HCT116 (cell line): ENCODE measurements around the gene SEC16A. TPM values are rescaled to one million over a fixed set of nuclear protein-coding genes. Genes with fewer than 3 reads are reported as not detected.

Source experiments
- ATAC-seq: fragments of 200-7000 bp; cut with Tn5 transposase; 2 replicates; pipeline ENCODE4 v1.9.1; 2020; ENCODE audit warnings: mild to moderate bottlenecking, moderate library complexity
- BruUV-seq: library from RNA; stranded (reverse); fragments of 400-500 nt; replicated peaks from 2 replicates; lab custom pipeline; 2021; lab: Mats Ljungman, UMichigan
- CTCF ChIA-PET: fragments of 300-600 bp; sonication (Branson Sonifier 250); formaldehyde crosslinking; loops from one replicate; lab custom pipeline; 2021; ENCODE audit warnings: antibody characterized with exemption; lab: Charles Lee
- POLR2A ChIA-PET: fragments of 300-600, 350-600 bp; sonication (Branson Sonifier 250); formaldehyde crosslinking; loops from one replicate; lab custom pipeline; 2021; ENCODE audit warnings: antibody characterized with exemption; lab: Charles Lee
- RAD21 ChIA-PET, 2 experiments: fragments of 300-600 bp; sonication (Branson Sonifier 250); formaldehyde crosslinking; loops; one replicate each; lab custom pipeline; 2023; ENCODE audit warnings: low total read pairs in 2 of 2; ENCODE audit not compliant: uncharacterized antibody in 2 of 2, unreplicated experiment in 2 of 2, low non-redundant PET in 1 of 2; lab: Charles Lee
- DNase-seq: peaks from one replicate; pipeline ENCODE4 v3.0.0-alpha.2; 2010; ENCODE audit warnings: low read depth, low spot score
- H2AFZ ChIP-seq: fragments of 200-600 bp; shearing (Covaris generic), sonication (generic); 2 replicates; pipeline ENCODE4 v1.6.1; 2017; ENCODE audit warnings: low read depth, mixed run types, mixed read lengths, antibody characterized with exemption, low read length; ENCODE audit not compliant: poor library complexity, severe bottlenecking
- H3K27ac ChIP-seq: 2 replicates; pipeline ENCODE4 v1.5.1; 2012; ENCODE audit warnings: low read depth, low read length
- H3K27me3 ChIP-seq: fragments of 200-600 bp; sonication (generic); 2 replicates; pipeline ENCODE4 v1.6.1; 2016; ENCODE audit warnings: mixed run types, low read length, mixed read lengths; ENCODE audit not compliant: insufficient read depth
- H3K36me3 ChIP-seq, 2 experiments: fragments of 200-500 bp in 1 of 2; fragments of 200-600 bp in 1 of 2; sonication (Bioruptor generic) in 1 of 2; sonication (generic) in 1 of 2; 2 replicates each; pipeline versions ENCODE4 v1.5.1 to v1.6.1; 2014 to 2016; ENCODE audit warnings: low read length in 2 of 2, inconsistent platforms in 1 of 2, mixed read lengths in 1 of 2, mixed run types in 1 of 2; ENCODE audit not compliant: insufficient read depth in 2 of 2, control insufficient read depth in 1 of 2
- H3K4me1 ChIP-seq, 2 experiments: fragments of 200-600 bp in 1 of 2; sonication (generic) in 1 of 2; 2 replicates each; pipeline versions ENCODE4 v1.5.1 to v1.6.1; 2012 to 2017; ENCODE audit warnings: low read length in 2 of 2, inconsistent platforms in 1 of 2, mild to moderate bottlenecking in 1 of 2, mixed read lengths in 1 of 2, mixed run types in 1 of 2, moderate library complexity in 1 of 2; ENCODE audit not compliant: insufficient read depth in 2 of 2, control insufficient read depth in 1 of 2
- H3K4me2 ChIP-seq: fragments of 200-600 bp; sonication (generic); 2 replicates; pipeline ENCODE4 v1.6.1; 2017; ENCODE audit warnings: mixed run types, low read length, mixed read lengths
- H3K4me3 ChIP-seq, 2 experiments: fragments of 200-600 bp in 1 of 2; sonication (generic) in 1 of 2; replicated peaks in 1 of 2; 2 replicates each; pipeline ENCODE4 v1.5.1; 2011 to 2016; ENCODE audit warnings: low read length in 2 of 2, control low read depth in 1 of 2, low read depth in 1 of 2, mild to moderate bottlenecking in 1 of 2, mixed read lengths in 1 of 2, mixed run types in 1 of 2
- H3K79me2 ChIP-seq: fragments of 200-600 bp; sonication (generic); 2 replicates; pipeline ENCODE4 v1.6.1; 2017; ENCODE audit warnings: mild to moderate bottlenecking, mixed run types, low read length, moderate library complexity, mixed read lengths; ENCODE audit not compliant: insufficient read depth
- H3K9ac ChIP-seq: fragments of 200-600 bp; sonication (generic); 2 replicates; pipeline ENCODE4 v1.6.1; 2016; ENCODE audit warnings: low read length, mixed read lengths
- H3K9me2 ChIP-seq: fragments of 200-600 bp; sonication (generic), shearing (Covaris generic); 2 replicates; pipeline ENCODE4 v1.6.1; 2017; ENCODE audit warnings: mixed run types, mild to moderate bottlenecking, moderate library complexity; ENCODE audit not compliant: insufficient read depth
- H3K9me3 ChIP-seq, 2 experiments: fragments of 200-500 bp in 1 of 2; fragments of 200-600 bp in 1 of 2; sonication (Bioruptor generic) in 1 of 2; sonication (generic) in 1 of 2; 2 replicates each; pipeline ENCODE4 v1.6.1; 2014 to 2017; ENCODE audit warnings: low read length in 2 of 2, mixed read lengths in 2 of 2, inconsistent platforms in 1 of 2, low read depth in 1 of 2, mild to moderate bottlenecking in 1 of 2, mixed run types in 1 of 2, moderate library complexity in 1 of 2; ENCODE audit not compliant: control insufficient read depth in 1 of 2, insufficient read depth in 1 of 2
- H4K20me1 ChIP-seq: fragments of 200-600 bp; sonication (generic), shearing (Covaris generic); 2 replicates; pipeline ENCODE4 v1.6.1; 2017; ENCODE audit warnings: mixed run types, mild to moderate bottlenecking, moderate library complexity; ENCODE audit not compliant: insufficient read depth
- CEBPB ChIP-seq: IDR thresholded peaks from 2 replicates; pipeline ENCODE4 v1.6.1; 2012; ENCODE audit warnings: low read depth
- EGR1 ChIP-seq: IDR thresholded peaks from 2 replicates; pipeline ENCODE4 v1.6.1; 2012; ENCODE audit warnings: low read depth
- EZH2phosphoT487 ChIP-seq: fragments of 200-600 bp; IDR thresholded peaks from 2 replicates; pipeline ENCODE4 v1.6.1; 2018; ENCODE audit warnings: antibody characterized with exemption, borderline replicate concordance
- JUND ChIP-seq: IDR thresholded peaks from 2 replicates; pipeline ENCODE4 v1.6.1; 2012
- POLR2A ChIP-seq: IDR thresholded peaks from 2 replicates; pipeline ENCODE4 v1.7.0; 2011; ENCODE audit warnings: borderline replicate concordance; ENCODE audit not compliant: insufficient read depth, insufficient read length; ENCODE audit errors: extremely low read depth
- POLR2AphosphoS5 ChIP-seq: IDR thresholded peaks from 2 replicates; pipeline ENCODE4 v1.6.1; 2011; ENCODE audit warnings: mild to moderate bottlenecking, low read depth, low read length, moderate library complexity
- SRF ChIP-seq: IDR thresholded peaks from 2 replicates; pipeline ENCODE4 v1.6.1; 2012; ENCODE audit warnings: low read depth
- YY1 ChIP-seq: IDR thresholded peaks from 2 replicates; pipeline ENCODE4 v1.6.1; 2011; ENCODE audit warnings: low read length, low read depth, moderate library complexity, mild to moderate bottlenecking; ENCODE audit not compliant: insufficient replicate concordance; ENCODE audit errors: extremely low read depth
- ZFX ChIP-seq: fragments of 450-650 bp; IDR thresholded peaks from 2 replicates; pipeline ENCODE4 v1.6.1; 2017
- intact Hi-C: fragments of 100-400 bp; cut with micrococcal nuclease; formaldehyde crosslinking; loops from 2 replicates; pipeline ENCODE4 v1.10.0; 2022
- total RNA-seq: library from RNA; stranded (reverse); gene quantifications from one replicate; pipeline ENCODE4 v1.2.1, GENCODE V29; 2021; ENCODE audit not compliant: unreplicated experiment
- TF ChIP-seq, protein P1 (sequence below), 3 experiments: fragments of 200-600 bp in 1 of 3; sonication (generic) in 1 of 3; IDR thresholded peaks in 2 of 3; conservative IDR thresholded peaks in 1 of 3; 2 replicates each; pipeline ENCODE4 v1.5.1; 2012 to 2017; ENCODE audit warnings: low read depth in 2 of 3, low read length in 2 of 3, antibody characterized with exemption in 1 of 3, borderline replicate concordance in 1 of 3, control low read depth in 1 of 3, mild to moderate bottlenecking in 1 of 3, mixed read lengths in 1 of 3, mixed run types in 1 of 3, moderate library complexity in 1 of 3; ENCODE audit not compliant: insufficient read depth in 1 of 3
- TF ChIP-seq, protein P2 (sequence below): IDR thresholded peaks from 2 replicates; pipeline ENCODE4 v1.6.1; 2012

The SEC16A gene
- total RNA-seq, 1 experiment from 2014 or later, result 49.8 TPM

DNA sequence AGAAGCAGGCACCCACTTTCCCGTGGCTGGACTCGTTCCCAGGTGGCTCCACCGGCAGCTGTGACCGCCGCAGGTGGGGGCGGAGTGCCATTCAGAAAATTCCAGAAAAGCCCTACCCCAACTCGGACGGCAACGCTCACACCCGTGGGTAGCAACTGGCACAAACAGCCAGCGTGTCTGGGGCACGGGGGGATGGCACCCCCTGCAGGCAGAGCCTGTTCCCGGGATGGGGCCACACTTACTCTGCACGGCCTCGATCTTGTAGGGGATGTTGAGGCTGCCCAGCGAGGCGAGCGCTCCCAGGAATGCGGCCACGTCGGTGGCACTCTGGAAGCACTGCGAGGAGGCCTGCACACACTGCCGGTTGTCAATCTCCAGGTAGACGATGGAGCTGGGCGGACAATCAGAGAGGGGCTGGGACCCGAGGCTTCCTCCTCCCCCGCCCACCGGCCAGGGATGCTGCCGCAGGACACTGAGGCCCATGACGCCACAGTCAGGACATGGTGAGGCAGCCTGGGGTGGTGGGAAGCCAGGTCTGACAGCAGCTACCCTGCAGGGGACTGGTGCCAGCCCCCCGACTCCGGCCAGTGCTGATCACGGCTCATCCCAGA is 20.2 kb upstream of the SEC16A start:
- Histone ChIP-seq H4K20me1 (no peaks in the 10 kb centered on the region), H3K27me3 (no peaks in the 10 kb centered on the region), H3K27ac (no peak overlapping the region), H3K9me2 (no peaks in the 10 kb centered on the region), H3K36me3 (peaks cover 7 to 14% of the 10 kb centered on the region in 2 experiments), H3K4me2 (no peak overlapping the region), H3K79me2 (no peaks in the 10 kb centered on the region), H3K4me3 (no peak overlapping the region), H3K4me1 (no peaks in the 10 kb centered on the region), H3K9me3 (no peaks in the 10 kb centered on the region), H3K9ac (no peak overlapping the region), H2AFZ (no peak overlapping the region)
- no peak for TF ChIP-seq POLR2A
- TF ChIP-seq, protein P1, sequence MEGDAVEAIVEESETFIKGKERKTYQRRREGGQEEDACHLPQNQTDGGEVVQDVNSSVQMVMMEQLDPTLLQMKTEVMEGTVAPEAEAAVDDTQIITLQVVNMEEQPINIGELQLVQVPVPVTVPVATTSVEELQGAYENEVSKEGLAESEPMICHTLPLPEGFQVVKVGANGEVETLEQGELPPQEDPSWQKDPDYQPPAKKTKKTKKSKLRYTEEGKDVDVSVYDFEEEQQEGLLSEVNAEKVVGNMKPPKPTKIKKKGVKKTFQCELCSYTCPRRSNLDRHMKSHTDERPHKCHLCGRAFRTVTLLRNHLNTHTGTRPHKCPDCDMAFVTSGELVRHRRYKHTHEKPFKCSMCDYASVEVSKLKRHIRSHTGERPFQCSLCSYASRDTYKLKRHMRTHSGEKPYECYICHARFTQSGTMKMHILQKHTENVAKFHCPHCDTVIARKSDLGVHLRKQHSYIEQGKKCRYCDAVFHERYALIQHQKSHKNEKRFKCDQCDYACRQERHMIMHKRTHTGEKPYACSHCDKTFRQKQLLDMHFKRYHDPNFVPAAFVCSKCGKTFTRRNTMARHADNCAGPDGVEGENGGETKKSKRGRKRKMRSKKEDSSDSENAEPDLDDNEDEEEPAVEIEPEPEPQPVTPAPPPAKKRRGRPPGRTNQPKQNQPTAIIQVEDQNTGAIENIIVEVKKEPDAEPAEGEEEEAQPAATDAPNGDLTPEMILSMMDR (IDR thresholded peaks at IDR 0.05 in 2 of 3, conservative IDR thresholded peaks at IDR 0.05 in 1 of 3; ENCODE audit: borderline replicate concordance in 1 of 3, insufficient read depth in 1 of 3, low read depth in 2 of 3, low read length in 2 of 3), result peak in 2 of 3 experiments; percentile 18 to 35; a peak in 3 of 6 replicates
- CTCF ChIA-PET, result no interaction called here
- BruUV-seq, result no TSS peak
- intact Hi-C loops, result no loop called here
- DNase-seq, result no peak
- ATAC-seq, result 0 out of 2 replicates have a peak, but pooled peaks have one; percentile 42
- RAD21 ChIA-PET, result no interaction called here
- POLR2A ChIA-PET, result no interaction called here

DNA sequence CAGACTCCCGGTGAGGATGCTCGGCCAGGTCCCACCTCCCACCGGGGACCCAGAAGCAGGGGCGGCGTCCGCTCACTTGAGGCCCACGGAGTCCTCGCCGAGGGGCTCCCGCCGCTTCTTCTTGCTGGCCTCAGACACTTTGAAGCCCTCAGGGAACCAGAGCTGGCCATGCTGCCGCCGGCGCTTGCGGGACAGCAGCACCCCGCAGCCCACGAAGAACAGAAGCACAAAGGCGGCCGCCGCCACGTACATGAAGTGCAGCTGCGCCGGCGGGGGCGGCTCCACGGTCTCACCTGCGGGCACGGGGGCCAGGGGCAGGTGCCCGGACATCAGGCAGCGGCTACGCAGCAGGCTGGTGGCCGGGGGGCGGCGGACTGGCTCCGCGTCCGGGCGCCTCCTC is 19.4 kb upstream of the SEC16A start:
- Histone ChIP-seq H3K27ac (no peak overlapping the region), H3K36me3 (peaks cover 7 to 13% of the 10 kb centered on the region in 2 experiments; a peak in 3 of 4 replicates), H3K4me3 (no peak overlapping the region), H3K79me2 (no peaks in the 10 kb centered on the region), H3K9ac (no peak overlapping the region), H4K20me1 (no peaks in the 10 kb centered on the region), H3K27me3 (no peaks in the 10 kb centered on the region), H3K4me1 (no peaks in the 10 kb centered on the region), H3K9me3 (no peaks in the 10 kb centered on the region), H3K4me2 (no peak overlapping the region), H3K9me2 (no peaks in the 10 kb centered on the region), H2AFZ (no peak overlapping the region)
- ChIA-PET POLR2A (no interaction called here), CTCF (no interaction called here), RAD21 (no interaction called here)
- ATAC-seq (no peak), DNase-seq (no peak)
- TF ChIP-seq JUND (no peak), POLR2A (no peak), EGR1 (no peak), POLR2AphosphoS5 (no peak), SRF (no peak), CEBPB (no peak), ZFX (no peak), EZH2phosphoT487 (no peak), YY1 (no peak)
- TF ChIP-seq, protein P2, sequence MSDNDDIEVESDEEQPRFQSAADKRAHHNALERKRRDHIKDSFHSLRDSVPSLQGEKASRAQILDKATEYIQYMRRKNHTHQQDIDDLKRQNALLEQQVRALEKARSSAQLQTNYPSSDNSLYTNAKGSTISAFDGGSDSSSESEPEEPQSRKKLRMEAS, result no peak
- intact Hi-C loops, result no loop called here
- no TSS peak for BruUV-seq
